Hematopoietic multipotent progenitor cell treated with erythropoietin and hydrocortisone succinate and interleukin-3 and kit ligand, for 17 days (in vitro differentiated cells): ENCODE data around the gene FYCO1.

Experiments
- DNase-seq: peaks from one replicate; pipeline ENCODE4 v3.0.0-alpha.2; 2015; ENCODE audit warnings: low spot score

FYCO1 gene

DNA sequence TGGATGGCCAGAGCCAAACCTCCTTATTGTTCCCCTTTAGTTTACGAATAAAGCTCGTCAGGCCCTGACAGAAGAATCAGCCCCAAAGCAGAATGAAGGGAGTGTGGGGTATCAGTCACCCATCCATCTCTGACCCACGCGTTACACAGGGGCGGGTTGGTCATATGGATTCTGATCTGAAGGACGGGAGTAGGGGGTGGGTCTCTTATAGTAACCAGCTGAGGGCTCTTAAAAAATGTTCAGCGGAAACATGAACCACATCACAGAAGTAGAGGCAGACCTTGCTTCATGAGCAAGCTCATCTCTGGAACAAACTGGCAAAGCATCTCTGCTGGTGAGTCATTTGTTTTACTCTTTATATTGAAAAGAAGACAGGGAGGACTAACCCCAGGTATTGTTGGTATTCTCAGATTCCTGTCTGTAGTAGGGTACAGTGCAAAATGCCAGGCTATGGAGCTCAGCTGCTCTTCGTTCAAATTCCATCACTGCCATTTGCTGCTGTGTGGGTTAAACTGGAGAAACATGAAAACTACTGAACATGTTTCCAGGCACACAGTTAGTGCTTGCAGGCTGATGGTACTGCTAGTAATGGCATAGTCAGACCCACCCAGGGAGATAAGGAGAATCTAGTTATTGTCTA lies 52.3 kb downstream of the FYCO1 start, which contains the start of gene CXCR6:
Gene CXCR6, plus strand, starts transcription at position 258 of the 640 bp plus-strand sequence. CDS start 3,018 bp downstream, outside the sequence.
- no peak for DNase-seq

- DNase-seq = peak; percentile 25
These were observed 53.4 kb downstream of the FYCO1 start for GRCh38 chr3:45942051-45942825.

GRCh38 chr3:45940781-45941365 lies 54.8 kb downstream of the FYCO1 start:
- DNase-seq = no peak

DNA sequence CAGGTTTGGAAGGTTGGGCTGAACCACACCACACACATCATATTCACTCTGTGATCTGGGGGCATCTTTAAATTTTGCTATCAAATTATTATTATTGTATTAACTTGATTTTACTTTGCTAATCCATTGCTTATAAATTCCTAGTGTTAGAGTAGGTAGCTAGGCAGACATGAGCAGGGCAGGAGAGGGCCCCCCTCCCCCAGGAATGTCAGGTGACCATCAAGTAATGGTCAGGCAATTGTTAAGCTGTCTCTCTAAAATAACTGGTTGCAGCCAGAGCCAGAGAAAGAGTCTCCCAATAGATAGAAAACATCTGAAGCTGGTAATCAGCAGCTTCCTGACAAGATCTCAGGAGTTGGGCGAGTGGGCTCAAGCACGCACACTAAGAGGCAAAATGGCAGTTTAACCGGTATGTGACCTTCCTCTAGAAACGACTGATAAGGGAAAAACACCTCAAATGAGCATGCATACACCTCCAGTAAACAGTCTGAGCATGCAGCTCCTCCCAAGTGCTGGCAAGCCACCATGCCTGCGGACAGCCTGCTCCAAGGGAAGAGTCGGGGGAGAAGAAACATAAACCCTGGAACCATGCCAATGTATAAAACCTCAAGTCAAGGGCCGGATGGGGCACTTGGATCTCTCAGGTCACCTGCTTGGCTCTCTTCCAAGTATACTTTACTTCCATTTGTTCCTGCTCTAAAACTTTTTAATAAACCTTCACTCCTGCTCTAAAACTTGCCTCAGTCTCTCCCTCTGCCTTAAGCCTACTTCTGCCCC lies 55.4 kb downstream of the FYCO1 start:
- no peak for DNase-seq

DNA sequence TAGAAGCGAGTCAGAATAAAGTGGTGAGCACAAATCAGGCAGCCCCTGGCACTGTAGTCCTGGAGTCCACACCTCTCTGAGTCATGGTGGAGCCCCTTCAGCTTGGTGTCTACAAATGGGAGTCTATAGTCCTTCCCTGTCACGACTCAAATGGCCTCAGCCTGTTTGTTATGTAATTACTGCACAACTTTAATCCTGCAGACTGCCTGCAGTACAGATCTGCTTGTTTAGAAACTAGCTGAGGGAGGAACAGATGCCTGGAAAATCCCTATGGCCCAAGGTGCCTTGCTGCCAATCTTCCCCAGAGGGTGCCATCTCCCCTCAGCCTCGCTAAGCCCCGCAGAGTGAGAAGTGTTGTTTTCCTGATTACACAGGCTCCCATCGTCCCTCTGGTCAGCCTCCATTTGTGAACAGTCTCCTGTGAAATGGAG lies 56.3 kb downstream of the FYCO1 start:
- DNase-seq = no peak

DNA sequence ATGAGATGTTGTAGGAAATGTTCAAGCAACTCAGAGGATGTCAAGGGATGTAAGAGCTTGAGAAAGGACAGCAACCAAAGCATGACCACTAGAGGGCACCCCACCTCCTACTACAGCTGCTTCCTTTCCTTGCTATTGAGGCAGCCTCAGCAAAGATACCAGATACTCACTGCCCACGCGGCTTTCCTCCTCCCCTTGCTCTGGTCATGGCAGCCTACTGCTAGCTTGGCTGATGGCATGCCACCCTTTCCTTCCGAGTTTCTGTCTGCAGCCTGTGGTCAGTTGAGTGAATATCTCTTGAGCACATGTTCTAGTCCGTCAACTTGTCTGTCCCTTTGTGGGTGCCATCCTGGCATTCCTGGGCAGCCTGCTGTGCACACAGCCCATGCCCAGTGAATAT lies 56.8 kb downstream of the FYCO1 start:
- DNase-seq = peak; percentile 87

DNA sequence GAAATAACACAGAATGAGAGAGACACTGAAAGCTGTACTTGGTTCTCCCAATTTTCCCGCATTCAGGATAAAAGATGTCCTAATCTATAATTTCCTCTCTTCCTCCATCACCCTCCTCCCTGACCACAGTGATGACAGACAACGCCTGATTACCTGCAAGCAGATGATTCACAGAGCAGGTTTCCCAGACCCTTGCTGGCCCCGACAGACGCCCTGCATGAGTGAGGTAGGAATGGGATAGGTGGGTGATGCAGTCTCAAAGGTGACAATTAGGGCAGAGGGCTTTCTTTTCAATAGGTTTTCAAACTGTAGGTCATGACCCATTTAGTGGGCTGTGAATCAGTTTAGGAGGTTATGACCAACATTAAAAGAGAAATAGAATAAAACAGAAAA lies 57.6 kb downstream of the FYCO1 start:
- no peak for DNase-seq

DNA sequence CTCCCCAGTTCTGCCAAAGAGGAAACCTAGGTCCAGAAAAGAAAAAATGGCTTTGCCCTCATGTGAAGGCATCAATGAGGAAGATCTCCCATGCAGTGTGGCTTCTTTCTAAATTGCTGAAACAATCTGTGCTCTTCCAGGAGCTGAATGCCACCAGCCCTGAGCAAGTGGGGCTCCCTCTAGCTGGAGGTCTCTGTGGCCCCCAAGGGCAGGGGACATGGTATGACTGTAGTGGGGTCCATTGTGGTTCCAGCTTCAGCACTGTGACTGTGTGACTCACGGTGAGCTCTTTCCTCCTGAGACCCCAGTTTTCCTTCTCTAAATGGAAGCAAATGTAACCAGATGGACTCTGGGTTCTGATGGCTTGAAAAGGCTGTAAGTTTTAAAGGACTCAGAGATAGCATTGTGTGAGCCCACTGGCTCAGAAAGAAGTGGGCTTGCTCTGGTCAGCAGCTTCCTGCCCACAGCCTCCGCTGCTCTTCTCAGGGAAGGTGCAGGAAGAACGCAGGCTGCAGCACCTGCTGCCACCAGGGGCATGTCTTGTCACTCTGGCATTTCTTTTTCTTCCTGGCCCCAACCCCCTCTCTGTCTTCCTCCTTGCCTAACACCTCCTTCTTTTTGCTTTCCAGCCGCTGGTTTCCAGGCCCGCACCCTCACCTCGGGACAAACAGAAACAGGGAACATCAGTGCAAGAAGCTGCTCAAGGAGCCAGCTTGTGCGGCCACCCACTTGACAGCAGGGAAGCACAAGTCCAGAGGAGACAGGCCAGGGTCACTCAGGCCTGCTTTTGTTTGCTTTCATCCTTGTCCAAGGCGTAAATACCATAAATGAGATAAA lies 58.2 kb downstream of the FYCO1 start:
- no peak for DNase-seq

- DNase-seq = no peak
These were observed 59.4 kb downstream of the FYCO1 start for GRCh38 chr3:45936261-45936660.

GRCh38 chr3:45933591-45933990 lies 62.0 kb downstream of the FYCO1 start:
- DNase-seq = no peak

DNA sequence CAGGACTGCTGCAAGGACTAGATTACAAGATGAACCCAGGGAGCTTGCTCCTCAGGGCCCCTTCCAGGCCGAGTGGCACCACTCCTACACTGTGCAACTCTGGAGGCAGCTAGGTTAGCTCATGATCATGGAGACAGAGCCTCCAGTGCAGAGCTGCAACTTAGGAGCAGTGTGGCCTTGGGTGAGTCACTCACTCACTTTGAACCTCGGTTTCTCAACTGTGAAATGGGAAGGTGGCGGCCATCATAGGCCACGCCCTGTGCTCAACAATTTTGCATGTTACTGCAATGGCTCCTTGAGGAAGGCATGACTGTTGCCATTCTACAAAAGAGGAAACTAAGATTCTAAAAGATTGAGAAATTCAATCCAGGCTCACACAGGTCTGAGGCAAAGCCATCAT lies 63.5 kb downstream of the FYCO1 start:
- no peak for DNase-seq

DNA sequence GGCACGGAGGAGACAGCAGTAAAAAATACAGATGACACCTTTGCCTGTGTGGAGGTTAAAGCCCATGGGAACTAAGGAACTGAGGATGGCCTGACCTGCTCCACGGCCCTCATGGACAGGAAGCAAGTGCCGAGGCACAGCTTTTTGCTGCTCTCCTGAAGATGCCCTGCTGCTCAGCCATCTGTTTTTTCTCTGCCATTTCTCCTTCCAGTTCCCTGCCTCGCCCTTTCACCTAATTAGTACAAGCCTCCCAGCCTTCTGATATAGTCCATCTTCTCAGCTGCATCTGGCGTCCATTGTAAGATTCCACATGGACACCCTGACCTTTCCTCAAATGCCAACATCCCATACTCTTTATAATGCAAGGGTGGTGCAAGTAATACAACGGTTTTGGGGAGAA lies 64.1 kb downstream of the FYCO1 start:
- DNase-seq = no peak

DNA sequence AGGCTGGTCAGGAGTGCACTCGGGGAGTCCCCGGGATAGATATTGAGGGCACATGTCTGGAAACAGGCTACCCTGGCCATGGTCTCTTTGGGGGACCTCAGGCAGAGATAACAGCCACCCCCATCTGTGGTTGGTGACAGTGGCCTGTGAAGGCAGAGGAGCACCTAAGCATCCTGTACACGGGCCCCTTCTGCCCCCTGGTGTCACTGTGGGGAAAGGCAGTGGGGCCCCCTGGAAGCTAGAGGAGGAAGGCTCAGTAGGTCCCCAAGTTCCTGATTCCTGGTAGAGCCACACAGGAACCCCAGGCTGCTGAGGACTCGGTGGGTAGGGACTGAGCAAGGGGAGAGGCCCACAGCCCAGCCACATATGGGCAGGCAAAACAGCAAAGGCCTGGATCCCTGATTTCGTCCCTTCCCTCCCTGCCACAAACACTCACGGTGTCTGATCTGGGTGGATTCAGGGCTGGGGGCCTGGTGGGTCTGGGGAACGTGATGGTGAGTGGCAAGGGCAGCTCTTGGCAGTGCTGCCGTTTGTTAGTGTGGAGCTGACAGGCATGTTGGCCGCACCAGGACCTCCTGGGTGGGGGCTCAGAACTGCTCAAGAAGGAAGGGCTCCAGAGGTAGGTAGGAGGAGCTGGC lies 66.5 kb downstream of the FYCO1 start:
- DNase-seq = peak; percentile 58

- no peak for DNase-seq
These were observed 67.7 kb downstream of the FYCO1 start for GRCh38 chr3:45927881-45928280.

DNA sequence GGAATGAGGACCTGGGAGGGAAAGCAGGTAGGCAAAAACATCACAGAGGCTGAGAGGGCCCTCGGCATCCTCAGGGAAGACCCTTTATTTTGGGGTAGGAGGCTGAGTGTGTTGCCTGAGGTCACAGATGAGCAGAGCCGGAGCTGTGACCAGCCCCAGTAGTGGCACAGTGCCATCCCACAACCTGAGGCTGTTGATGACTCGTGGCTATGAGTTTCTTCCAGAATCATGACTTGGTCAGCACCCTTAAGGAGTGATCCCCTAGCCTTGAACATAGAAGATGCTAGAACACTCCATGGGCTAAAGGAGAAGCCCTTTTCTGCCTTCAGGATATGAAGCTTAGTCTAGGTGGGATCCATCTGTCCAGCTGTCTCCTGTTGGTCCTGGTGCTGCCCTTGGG lies 71.9 kb downstream of the FYCO1 start:
- no peak for DNase-seq

GRCh38 chr3:45922950-45923590 lies 72.6 kb downstream of the FYCO1 start:
- DNase-seq = no peak

DNA sequence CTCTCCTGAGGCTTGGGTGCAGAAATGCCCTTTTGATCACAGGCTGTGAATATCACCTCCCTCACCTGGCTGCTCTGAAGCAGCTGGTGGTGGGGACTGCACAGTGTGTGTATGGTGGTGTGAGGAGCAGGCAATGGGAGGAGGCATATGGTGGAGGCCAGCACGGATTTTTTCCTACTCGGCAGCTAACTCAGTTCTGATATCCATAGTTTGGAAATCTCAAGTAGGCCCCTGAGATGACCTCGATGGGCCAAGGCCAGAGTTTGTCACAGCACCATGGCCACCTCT lies 73.6 kb downstream of the FYCO1 start:
- DNase-seq = no peak

- DNase-seq = no peak
These were observed 74.2 kb downstream of the FYCO1 start for GRCh38 chr3:45921158-45922038.

DNA sequence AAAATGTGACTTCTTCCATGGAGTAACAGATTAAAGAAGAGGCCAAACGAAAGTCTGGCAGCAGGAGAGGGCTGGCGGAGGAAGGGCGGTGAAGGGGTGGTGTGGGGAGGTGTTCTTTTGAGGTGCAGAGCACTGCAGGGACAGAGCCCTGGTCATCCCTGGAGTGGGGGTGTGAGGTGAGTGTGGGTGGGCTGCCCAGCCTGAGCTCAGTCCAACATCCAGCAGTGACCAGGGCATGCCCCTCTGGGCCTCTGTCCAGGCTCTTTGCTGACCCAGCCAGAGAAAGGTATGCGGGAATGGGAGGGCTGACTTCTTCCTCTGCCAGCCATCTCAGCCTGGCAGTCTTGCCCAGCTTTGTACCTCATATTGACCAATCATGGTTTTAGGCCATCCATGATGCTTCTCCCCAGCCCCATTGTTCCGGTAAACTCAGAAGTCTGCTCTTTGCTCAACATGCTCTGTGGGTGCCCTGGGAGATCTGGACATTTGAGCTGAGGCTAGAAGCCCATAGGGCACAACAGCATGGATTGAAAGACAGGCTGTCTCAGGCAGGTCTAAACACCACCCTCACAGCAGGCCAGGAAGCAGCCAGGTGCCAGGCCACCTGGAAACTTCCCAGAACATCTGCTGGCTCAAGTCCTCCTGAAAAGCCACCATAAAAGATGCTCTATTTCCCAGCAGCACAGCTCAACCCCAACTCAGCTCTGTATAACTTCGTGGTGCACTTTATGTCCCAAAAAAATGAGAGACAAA lies 78.3 kb downstream of the FYCO1 start:
- no peak for DNase-seq
